ENCODE results near the gene ELOVL4.

The ELOVL4 gene

DNA sequence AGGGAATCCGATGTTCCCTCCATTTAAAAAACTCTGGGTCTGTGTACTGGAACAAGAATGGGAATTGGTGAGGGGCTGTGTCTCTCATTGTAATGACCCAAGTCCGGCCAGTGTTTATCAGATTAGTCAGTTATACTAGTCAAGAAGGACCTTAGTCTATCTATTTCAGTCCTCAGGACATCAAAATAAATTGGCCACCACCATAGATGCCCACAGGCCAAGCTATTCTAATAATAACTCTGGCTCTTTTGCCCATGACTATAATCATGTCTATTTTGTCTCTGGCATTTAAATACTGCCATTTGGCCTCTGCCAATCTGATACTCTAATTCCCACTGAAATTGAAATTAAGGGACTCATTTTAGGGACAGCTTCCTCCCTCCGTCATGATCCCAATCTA is 37.8 kb downstream of the ELOVL4 start:
- DNase-seq: no peak

DNA sequence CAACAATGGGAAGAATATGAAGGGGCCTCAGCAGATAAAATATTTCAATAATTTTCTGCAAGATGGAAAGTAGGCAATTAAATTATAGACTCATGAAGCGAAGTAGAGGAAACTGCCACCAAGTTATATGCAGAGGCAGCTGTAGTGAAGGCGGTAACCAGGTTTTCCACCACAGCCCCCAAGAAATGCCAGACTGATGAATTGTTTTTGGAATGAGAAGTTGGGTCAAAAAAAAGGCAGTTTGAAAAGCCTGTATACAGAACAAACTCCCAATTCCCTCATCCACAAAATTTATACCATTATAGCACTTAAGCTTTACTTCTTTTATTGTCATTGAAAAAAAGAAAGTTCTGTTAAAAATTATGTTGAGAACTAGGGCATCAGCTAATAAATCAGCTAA is 45.3 kb downstream of the ELOVL4 start:
- DNase-seq: no peak

DNA sequence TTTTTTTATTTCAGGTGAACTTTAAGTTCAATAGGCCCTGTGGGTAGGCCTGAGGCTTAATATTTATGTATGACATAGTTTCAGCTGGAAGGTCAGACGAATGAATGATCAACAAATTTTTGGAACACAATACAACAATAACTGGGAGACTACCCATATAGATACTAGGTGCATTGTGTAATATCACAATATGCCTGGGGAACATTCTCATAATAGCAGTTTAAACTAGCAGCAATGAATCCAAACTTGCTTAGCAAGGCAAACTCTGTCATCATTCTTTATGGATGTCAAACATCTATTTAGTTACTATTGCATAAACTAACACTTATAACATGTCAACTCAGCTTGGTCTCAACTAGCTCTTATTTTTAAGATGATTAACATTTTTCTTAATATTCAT is 49.3 kb downstream of the ELOVL4 start:
- DNase-seq: no peak

DNA sequence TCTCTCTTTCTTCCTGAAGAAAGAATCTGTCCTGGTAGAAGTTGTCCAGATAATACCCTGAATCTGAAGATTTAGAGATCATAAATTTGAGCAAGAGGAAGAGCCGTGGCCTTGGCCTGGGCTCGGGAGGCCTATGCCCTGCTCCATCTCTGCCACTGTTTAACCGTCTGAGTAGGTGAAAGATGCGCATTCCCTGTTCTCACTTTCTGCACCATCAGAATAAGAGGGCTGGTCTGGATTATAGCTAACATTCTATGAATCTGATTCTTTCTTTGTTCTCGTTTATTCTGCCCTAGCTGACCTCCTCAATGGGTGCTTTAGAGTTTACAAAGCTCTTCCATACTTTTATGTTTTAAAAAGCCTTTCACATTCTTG is 51.3 kb downstream of the ELOVL4 start:
- no peak for DNase-seq

DNA sequence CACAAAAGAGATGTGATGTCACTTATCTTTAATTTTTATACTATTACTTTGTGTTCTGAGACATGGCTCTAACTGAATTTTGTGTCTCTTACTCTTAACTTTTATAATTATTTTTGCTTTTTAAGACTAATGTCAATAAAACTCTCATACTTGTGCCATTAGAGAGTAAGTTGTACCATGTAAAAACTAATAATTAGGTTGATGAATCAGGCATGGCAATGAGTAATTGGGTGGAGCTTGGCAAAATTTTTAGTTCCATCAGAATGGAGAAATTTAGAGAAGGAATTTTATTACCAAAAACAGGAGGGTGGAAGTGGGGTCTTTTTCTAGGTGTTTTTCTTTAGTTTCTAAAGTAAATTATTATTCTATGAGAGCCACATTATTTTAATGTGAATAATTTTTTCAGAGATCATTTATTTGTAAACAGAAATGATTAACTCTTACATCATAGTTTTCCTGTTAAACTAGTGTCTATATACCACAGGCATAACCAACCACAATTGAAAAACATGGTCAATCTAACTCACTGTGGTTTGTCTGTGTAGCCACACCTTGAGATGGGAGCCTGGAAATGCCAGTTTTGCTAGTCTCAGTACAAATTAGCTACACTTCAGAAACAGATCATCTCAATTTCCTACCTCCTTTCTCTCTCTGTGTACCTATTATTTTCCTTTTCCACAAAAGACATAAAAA is 51.8 kb downstream of the ELOVL4 start:
- no peak for DNase-seq

DNA sequence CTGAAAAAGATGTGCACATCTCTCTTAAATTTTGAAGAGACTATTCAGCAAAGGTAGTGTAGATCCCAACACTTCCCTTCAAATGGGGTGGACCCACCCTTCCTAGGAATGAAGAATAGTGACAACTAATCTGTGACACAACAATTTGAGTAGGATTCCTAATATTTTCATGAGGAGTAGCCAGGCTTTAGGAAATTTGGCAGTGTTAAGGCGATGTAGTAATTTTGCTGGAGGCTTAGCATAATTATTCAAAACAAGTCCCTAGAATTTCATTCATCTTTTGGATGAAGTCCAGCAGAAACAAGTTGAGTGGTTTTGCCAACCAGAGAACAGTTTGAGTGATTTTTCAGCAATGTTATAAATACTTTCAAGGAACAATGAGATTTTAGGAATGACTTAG is 52.4 kb downstream of the ELOVL4 start:
- no peak for DNase-seq

DNA sequence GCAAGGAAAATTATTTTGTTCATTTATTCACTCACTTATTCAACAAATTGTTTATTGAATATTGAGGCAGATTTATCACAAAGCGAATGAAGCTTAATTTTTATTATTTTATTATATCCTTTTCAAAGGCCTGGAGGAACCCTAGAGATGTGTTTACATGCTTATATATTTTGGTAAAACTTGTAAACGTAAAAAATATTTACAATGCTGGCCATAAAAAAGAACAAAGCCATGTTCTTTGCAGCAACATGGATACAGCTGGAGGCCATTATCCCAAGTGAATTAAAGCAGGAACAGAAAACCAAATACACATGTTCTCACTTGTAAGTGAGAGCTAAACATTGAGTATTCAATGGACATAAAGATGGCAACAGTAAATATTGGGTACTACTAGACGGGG is 58.8 kb downstream of the ELOVL4 start:
- no peak for DNase-seq

DNA sequence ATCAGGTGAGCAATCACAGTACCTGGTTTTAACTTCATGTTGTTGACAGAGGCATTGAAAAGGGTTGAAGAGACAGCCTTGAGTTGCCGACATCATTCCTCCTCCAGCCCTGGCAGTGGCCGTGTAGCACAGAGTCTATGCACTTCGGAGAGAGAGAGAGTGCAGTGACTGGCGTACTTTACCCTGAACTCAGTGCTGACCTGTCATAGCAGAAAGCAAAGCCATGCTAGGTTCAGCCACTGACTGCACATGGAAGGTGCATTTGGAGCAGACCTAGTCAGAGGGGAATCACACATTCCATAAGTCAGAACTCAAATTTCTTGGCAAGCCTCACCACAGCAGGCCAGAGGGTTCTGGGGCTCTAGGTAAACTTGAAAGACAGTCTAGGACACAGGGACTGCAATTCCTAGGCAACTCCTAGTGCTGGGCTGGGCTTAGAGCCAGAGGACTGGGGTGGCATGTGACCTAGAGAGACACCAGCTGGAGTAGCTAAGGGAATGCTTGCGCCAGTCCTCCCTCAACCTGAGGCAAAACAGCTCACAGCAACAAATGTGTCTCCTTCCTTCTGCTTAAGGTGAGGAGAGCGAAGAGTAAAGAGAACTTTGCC is 69.1 kb downstream of the ELOVL4 start:
- DNase-seq: no peak

DNA sequence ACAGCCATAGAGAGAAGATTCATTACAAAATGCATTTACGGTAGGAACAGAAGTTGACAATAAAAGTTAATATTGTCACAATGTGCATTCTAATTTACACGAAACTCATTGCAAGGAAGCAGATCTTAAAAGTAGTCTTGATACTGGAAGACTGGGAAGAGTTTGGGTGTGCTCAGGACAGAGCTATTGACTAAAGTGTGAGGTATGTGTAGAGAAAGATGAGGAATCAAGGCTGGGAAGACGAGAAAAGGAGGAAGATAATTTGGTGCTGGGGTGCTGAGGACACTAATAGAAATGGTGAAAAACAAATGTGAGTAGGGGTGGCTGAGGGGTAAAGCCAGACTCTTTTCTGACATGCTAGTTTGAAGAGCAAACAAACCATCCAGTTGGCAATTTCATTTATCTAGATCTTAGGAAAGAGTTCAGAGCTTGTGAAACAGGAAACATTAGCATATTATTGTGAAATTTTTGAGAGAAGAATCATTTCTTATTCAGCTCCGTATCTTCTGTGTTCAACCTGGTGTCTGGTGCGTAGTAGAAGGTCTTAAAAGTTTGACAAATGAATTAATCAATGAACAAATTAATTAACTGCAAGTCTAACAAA is 72.7 kb downstream of the ELOVL4 start:
- no peak for DNase-seq

DNA sequence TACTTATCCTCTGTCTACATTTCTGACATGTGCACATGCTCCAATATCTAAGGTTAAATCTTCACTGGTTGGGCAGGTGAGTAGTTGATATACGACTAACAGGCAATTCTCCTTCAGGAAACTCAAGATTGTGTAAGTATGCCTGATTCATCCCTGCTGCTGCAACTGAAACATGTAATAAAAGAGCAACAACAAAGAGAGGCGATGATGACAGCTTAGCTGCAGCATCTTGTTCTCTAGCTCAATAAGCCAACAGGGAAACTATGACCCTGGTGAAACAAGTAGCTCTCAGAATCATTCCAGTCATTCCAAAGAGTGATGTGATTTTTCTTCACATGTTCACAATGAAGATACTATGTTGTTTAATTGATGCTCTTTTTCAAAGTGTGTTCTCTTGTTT is 74.4 kb downstream of the ELOVL4 start:
- no peak for DNase-seq

DNA sequence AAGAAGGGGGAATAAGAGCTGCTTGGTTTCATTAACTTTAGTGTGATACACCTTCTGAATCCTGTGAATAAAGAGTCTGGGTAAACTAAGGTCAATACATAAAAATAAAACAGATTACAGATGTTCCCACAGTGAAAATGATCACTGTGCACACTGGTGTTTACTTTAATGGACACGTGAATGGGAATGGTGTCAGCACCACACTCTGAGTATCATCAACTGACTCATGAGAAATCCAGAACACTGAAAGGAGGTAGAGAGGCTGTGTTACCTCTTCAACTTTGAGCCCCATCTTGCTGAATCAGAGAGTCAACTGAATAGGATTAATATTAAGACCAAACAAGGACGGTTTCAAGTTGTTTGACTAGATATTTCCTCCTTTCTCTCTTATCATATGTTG is 75.0 kb downstream of the ELOVL4 start:
- DNase-seq: no peak

DNA sequence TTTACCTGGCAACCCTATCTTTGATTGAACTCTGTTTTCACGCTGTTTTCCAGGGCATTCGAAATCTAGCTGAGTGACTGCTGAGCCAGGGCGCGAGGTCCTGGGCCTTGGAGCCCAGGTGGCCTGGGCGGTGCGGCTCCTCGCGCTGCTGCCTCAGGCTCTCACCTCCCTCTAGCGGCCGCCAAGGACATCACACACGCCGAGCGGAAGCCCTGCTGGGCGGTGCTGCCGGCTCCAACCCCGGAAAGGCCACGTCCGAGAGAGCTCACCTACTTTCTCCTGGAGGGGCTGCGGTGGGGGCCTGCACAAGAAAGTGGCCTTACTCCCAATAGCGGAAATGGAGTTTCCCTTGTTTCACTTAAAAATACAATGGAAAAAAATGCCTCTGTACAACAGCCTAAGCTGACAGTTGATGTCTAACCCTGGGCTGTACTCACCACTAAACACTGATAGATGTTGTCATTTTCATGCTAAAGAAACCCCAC is 77.7 kb downstream of the ELOVL4 start:
- peak; percentile 32 to 62 (median 51) for DNase-seq

DNA sequence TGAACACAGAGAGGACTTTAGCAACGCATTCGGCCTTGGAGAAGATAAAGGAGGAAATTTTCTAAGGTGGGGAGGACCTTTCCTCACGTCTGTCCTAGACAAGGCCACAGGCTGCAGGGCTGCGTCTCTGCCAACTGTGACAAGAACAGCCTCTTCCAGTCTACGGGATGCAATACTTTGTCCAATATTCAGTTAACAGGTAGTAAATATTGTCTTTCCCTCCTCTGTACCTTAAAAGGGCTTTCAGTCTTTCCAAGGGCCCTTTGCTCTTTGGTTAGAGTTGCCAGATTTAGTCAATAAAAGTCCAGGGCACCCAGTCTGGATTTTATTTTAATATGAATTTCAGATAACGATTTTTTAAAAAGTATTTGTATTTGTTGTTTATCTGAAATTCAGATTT is 78.2 kb downstream of the ELOVL4 start:
- no peak for DNase-seq

DNA sequence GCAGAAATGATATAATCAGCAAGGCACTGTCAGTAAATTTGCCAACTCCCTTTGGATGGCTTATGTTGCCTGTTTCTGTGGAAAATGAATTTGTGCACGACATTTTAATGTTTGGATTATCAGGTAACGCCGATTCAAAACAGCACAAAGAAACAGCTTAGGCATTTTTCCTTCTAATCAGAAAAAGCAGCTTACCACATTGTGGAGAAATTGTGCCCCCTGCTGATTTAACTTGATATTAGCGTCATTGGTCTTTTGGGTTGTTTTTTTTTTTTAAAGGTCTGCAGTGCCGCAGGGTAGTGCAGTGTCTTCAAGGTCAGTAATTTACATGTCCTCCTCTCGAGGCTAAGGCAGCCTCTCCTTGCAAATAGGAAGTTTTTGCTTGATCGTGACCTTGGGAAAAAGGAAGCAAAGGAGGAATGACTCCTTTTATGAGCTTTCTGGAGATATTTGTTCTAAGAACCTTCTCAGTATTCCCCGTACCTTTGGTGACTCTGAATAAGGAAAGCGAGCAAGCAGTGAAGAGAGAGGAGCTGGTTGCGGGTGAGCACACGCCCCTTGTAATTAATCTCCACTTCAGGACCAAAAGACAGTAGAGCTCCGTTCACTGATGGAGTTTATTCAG is 79.1 kb downstream of the ELOVL4 start:
- DNase-seq: no peak

Data from activated CD4-positive, CD25-positive, alpha-beta regulatory T cell (primary cell).